Measurements from ENCODE around the gene RABL6. TPM values are rescaled to one million over a fixed set of nuclear protein-coding genes. Genes with fewer than 3 reads are reported as not detected.
A peak's percentile ranks its signal among the peaks of the same experiment; 100 is the strongest.
"Not testable (repeated sequence)": the region's sequence is repeated elsewhere in the genome, so short reads cannot be mapped to it uniquely, and the experiment has no call there.

RABL6 gene
- total and polyA plus RNA-seq, 5 donors from 2014 or later, result 9.4 to 63.6 (median 11.4) TPM

- H3K36me3 ChIP-seq (ENCODE audit: control insufficient read depth, insufficient read depth, low read length), result no peaks in the 10 kb centered on the region
- no peak for ATAC-seq (ENCODE audit: low read depth in 2 of 2)
- peaks cover 0 to 2% (median 0%) of the 10 kb centered on the region in 7 donors for H3K9me3 Mint-ChIP-seq
- no peaks in the 10 kb centered on the region for H3K27me3 ChIP-seq (ENCODE audit: control insufficient read depth, insufficient read depth, low read length)
- peaks cover 15% of the 10 kb centered on the region for H3K27me3 Mint-ChIP-seq
- peaks cover 4% of the 10 kb centered on the region for H3K36me3 Mint-ChIP-seq
- H3K4me3 Mint-ChIP-seq, result peak overlapping the region in 2 of 4 donors; percentile 38 to 74
- no peaks in the 10 kb centered on the region for H3K9me3 ChIP-seq (ENCODE audit: control insufficient read depth in 2 of 2, low read length in 2 of 2)
- H3K27ac Mint-ChIP-seq, result peak overlapping the region in 1 of 3 donors; percentile 79
- no peak overlapping the region for H3K27ac ChIP-seq (ENCODE audit: insufficient read depth, low read length, poor library complexity, severe bottlenecking)
- no peak for DNase-seq
- H3K4me3 ChIP-seq (ENCODE audit: low read depth, low read length), result no peak overlapping the region
- H3K4me1 Mint-ChIP-seq, result peaks cover 0 to 14% (median 2%) of the 10 kb centered on the region in 4 donors
- H3K4me1 ChIP-seq (ENCODE audit: control insufficient read depth, insufficient read depth, low read length, poor library complexity, severe bottlenecking), result peaks cover 25% of the 10 kb centered on the region
These were observed 32.6 kb downstream of the RABL6 start for GRCh38 chr9:136840140-136840876.

GRCh38 chr9:136840877-136841645 is 33.3 kb downstream of the RABL6 start:
- DNase-seq (no peak), ATAC-seq (ENCODE audit: low read depth in 2 of 2) (no peak)
- H3K27ac Mint-ChIP-seq, result no peak overlapping the region
- Histone ChIP-seq H3K4me1 (ENCODE audit: control insufficient read depth, insufficient read depth, low read length, poor library complexity, severe bottlenecking) (peaks cover 33% of the 10 kb centered on the region), H3K4me3 (ENCODE audit: low read depth, low read length) (no peak overlapping the region), H3K36me3 (ENCODE audit: control insufficient read depth, insufficient read depth, low read length) (no peaks in the 10 kb centered on the region), H3K9me3 (ENCODE audit: control insufficient read depth in 2 of 2, low read length in 2 of 2) (no peaks in the 10 kb centered on the region), H3K27ac (ENCODE audit: insufficient read depth, low read length, poor library complexity, severe bottlenecking) (no peak overlapping the region), H3K27me3 (ENCODE audit: control insufficient read depth, insufficient read depth, low read length) (no peaks in the 10 kb centered on the region)
- H3K36me3 Mint-ChIP-seq, result peaks cover 4% of the 10 kb centered on the region
- H3K4me3 Mint-ChIP-seq, result no peak overlapping the region
- peaks cover 0 to 2% (median 0%) of the 10 kb centered on the region in 7 donors for H3K9me3 Mint-ChIP-seq
- peaks cover 0 to 14% (median 2%) of the 10 kb centered on the region in 4 donors for H3K4me1 Mint-ChIP-seq
- H3K27me3 Mint-ChIP-seq, result peaks cover 17% of the 10 kb centered on the region

- not testable (repeated sequence) for H3K27me3 ChIP-seq (ENCODE audit: control insufficient read depth, insufficient read depth, low read length); H3K27ac ChIP-seq (ENCODE audit: insufficient read depth, low read length, poor library complexity, severe bottlenecking); H3K4me3 ChIP-seq (ENCODE audit: low read depth, low read length); DNase-seq; H3K36me3 Mint-ChIP-seq; H3K9me3 Mint-ChIP-seq; H3K36me3 ChIP-seq (ENCODE audit: control insufficient read depth, insufficient read depth, low read length); ATAC-seq (ENCODE audit: low read depth in 2 of 2); H3K9me3 ChIP-seq (ENCODE audit: control insufficient read depth in 2 of 2, low read length in 2 of 2)
- peaks cover 39% of the 10 kb centered on the region for H3K4me1 ChIP-seq (ENCODE audit: control insufficient read depth, insufficient read depth, low read length, poor library complexity, severe bottlenecking)
- Mint-ChIP-seq H3K4me3 (peak overlapping the region; percentile 79 to 95 (median 84)), H3K27ac (peak overlapping the region in 1 of 3 donors; percentile 56), H3K4me1 (peaks cover 0 to 18% (median 2%) of the 10 kb centered on the region in 4 donors), H3K27me3 (peaks cover 21% of the 10 kb centered on the region)
These were observed 34.1 kb downstream of the RABL6 start for GRCh38 chr9:136841646-136842379.

- H3K27ac ChIP-seq (ENCODE audit: insufficient read depth, low read length, poor library complexity, severe bottlenecking); H3K27me3 ChIP-seq (ENCODE audit: control insufficient read depth, insufficient read depth, low read length); H3K36me3 ChIP-seq (ENCODE audit: control insufficient read depth, insufficient read depth, low read length); H3K9me3 ChIP-seq (ENCODE audit: control insufficient read depth in 2 of 2, low read length in 2 of 2); H3K9me3 Mint-ChIP-seq; H3K36me3 Mint-ChIP-seq: not testable (repeated sequence)
- peaks cover 45% of the 10 kb centered on the region for H3K4me1 ChIP-seq (ENCODE audit: control insufficient read depth, insufficient read depth, low read length, poor library complexity, severe bottlenecking)
- peak within 1 kb of the TSS; percentile 19 for H3K4me3 ChIP-seq (ENCODE audit: low read depth, low read length)
- peak; percentile 68 to 89 (median 82) for DNase-seq
- H3K27me3 Mint-ChIP-seq, result peaks cover 23% of the 10 kb centered on the region
- H3K27ac Mint-ChIP-seq, result peak within 1 kb of the TSS in 1 of 3 donors; percentile 56
- H3K4me3 Mint-ChIP-seq, result peak within 1 kb of the TSS; percentile 82 to 95 (median 89)
- peaks cover 0 to 22% (median 2%) of the 10 kb centered on the region in 4 donors for H3K4me1 Mint-ChIP-seq
- peak; percentile 84 to 85 for ATAC-seq (ENCODE audit: low read depth in 2 of 2)
These were observed 34.7 kb downstream of the RABL6 start, which contains the start of gene AJM1 for GRCh38 chr9:136842380-136842948. Gene AJM1 (plus strand): TSS chr9:136842478. CDS start chr9:136844415, 1,937 bp downstream.

DNA sequence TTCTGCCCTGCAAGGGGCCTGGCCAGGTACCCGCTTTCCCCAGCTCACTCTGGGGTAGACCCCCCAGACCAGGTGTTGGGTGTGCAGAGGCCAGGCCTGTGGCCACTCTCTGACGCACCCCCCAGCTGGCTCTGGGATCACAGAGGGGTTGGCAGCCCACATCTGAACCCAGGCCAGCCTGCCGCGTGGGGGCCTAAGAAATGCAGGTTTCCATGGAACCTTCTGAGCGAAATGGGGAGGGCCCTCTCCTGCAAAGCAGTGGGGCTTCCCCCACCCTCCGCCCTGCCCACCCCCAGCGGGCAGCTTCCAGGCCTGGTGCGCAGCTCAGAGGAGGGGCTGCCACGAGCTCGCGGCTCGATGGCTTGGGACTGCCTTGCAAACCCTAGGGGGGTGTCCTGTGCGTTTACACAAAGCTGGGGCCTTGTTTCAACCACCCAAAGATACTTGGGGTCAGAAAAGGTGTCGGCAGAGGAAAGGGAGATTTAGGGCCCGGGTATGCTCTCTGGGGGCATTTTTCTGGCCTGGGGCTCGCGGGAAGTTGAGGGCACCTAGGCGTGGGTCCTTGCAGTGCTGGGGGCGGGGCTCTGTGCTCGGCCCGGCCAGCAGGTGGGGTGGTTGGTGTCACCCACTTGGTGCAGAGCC is 35.5 kb downstream of the RABL6 start:
- H3K27me3 ChIP-seq (ENCODE audit: control insufficient read depth, insufficient read depth, low read length); H3K4me3 ChIP-seq (ENCODE audit: low read depth, low read length); DNase-seq; H3K27ac ChIP-seq (ENCODE audit: insufficient read depth, low read length, poor library complexity, severe bottlenecking); H3K9me3 ChIP-seq (ENCODE audit: control insufficient read depth in 2 of 2, low read length in 2 of 2); H3K9me3 Mint-ChIP-seq; H3K36me3 ChIP-seq (ENCODE audit: control insufficient read depth, insufficient read depth, low read length); H3K36me3 Mint-ChIP-seq: not testable (repeated sequence)
- peaks cover 0 to 28% (median 2%) of the 10 kb centered on the region in 4 donors for H3K4me1 Mint-ChIP-seq
- peaks cover 28% of the 10 kb centered on the region for H3K27me3 Mint-ChIP-seq
- ATAC-seq (ENCODE audit: low read depth in 2 of 2), result peak in 1 of 2 donors; percentile 5
- H3K4me1 ChIP-seq (ENCODE audit: control insufficient read depth, insufficient read depth, low read length, poor library complexity, severe bottlenecking), result peaks cover 54% of the 10 kb centered on the region
- peak overlapping the region in 1 of 3 donors; percentile 56 for H3K27ac Mint-ChIP-seq
- H3K4me3 Mint-ChIP-seq, result peak overlapping the region; percentile 76 to 94 (median 86)

DNA sequence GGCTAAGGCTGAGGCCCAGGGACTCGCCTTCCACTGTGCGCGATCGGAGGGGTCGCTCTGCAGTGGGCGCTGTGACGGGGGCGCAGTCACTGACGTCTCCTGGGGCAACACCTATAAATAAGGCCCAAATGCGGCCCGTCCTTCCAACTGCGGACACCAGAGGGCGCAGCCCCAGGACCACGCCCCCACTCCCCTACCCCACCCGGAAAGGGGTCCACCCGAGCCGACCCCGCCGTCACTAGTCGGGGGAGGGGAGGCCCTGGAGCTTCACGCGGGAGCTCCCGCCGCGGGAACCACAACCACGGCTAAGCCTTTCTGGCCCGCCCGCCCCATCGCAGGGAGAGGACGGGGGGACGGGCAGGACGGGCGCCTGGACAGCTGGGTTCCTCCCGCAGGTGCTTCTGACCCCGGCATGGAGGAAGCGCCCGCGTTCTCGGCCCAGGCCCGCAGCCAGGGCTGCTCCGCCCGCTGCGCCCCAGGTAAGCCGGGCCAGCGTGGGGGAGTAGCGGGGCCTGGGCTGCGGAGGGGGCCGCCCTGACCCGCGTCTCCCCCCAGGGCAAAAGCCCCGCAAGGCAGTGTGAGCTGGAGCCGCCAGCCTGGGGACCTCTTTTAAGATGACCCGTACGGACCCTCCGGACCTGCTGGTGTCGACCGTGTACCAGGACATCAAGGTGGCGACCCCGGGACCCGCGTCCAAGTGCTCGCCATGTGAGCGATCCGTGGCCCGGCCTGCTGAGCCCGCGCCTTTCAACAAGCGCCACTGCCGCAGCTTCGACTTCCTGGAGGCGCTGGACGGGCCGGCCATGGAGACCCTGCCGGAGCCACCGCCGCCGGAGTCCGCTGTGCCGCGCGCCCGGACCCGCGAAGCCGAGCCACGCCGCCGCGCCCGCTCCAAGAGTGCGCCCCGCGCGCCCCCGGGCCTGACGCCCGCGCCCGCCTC is 36.3 kb downstream of the RABL6 start:
- peak overlapping the region in 1 of 3 donors; percentile 56 for H3K27ac Mint-ChIP-seq
- peaks cover 61% of the 10 kb centered on the region for H3K4me1 ChIP-seq (ENCODE audit: control insufficient read depth, insufficient read depth, low read length, poor library complexity, severe bottlenecking)
- H3K27me3 Mint-ChIP-seq, result peaks cover 31% of the 10 kb centered on the region
- peaks cover 0 to 30% (median 3%) of the 10 kb centered on the region in 4 donors for H3K4me1 Mint-ChIP-seq
- ATAC-seq (ENCODE audit: low read depth in 2 of 2), result peak in 1 of 2 donors; percentile 7
- H3K27me3 ChIP-seq (ENCODE audit: control insufficient read depth, insufficient read depth, low read length); H3K36me3 Mint-ChIP-seq; H3K4me3 ChIP-seq (ENCODE audit: low read depth, low read length); H3K9me3 Mint-ChIP-seq; H3K27ac ChIP-seq (ENCODE audit: insufficient read depth, low read length, poor library complexity, severe bottlenecking); H3K36me3 ChIP-seq (ENCODE audit: control insufficient read depth, insufficient read depth, low read length); H3K9me3 ChIP-seq (ENCODE audit: control insufficient read depth in 2 of 2, low read length in 2 of 2): not testable (repeated sequence)
- peak; percentile 37 to 60 (median 48) for DNase-seq
- H3K4me3 Mint-ChIP-seq, result peak overlapping the region; percentile 76 to 94 (median 86)

Measured in CD4-positive, CD25-positive, alpha-beta regulatory T cell (primary cell).